GM12873 (cell line): ENCODE data around the gene ATG9B.

ENCODE experiments used
- TF ChIP-seq, protein P1 (sequence below): IDR thresholded peaks from 2 replicates; pipeline ENCODE4 v1.5.1; 2012; ENCODE audit warnings: low read depth, mild to moderate bottlenecking, moderate library complexity, low read length, control low read depth; ENCODE audit not compliant: insufficient read depth; ENCODE audit errors: missing control alignments

ATG9B gene

DNA sequence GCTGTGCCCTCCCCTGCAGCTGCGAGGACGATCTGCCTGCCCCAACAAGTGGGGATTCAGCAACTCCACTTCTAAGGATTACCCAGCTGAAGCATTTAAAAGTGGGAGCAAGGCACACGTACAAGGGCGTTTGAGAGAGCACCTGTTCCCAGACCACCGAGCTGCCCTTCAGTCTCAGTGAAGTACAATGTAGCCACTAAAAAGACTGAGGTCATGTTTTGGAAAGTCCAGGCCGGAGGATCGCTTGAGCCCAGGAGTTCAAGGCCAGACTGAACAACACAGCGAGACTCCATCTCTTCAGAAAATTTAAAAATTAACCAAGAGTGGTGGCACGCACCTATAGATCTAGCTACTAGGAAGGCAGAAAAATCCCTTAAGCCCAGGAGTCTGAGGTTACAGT is 18.7 kb downstream of the ATG9B start:
- TF ChIP-seq, protein P1, sequence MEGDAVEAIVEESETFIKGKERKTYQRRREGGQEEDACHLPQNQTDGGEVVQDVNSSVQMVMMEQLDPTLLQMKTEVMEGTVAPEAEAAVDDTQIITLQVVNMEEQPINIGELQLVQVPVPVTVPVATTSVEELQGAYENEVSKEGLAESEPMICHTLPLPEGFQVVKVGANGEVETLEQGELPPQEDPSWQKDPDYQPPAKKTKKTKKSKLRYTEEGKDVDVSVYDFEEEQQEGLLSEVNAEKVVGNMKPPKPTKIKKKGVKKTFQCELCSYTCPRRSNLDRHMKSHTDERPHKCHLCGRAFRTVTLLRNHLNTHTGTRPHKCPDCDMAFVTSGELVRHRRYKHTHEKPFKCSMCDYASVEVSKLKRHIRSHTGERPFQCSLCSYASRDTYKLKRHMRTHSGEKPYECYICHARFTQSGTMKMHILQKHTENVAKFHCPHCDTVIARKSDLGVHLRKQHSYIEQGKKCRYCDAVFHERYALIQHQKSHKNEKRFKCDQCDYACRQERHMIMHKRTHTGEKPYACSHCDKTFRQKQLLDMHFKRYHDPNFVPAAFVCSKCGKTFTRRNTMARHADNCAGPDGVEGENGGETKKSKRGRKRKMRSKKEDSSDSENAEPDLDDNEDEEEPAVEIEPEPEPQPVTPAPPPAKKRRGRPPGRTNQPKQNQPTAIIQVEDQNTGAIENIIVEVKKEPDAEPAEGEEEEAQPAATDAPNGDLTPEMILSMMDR: no peak

DNA sequence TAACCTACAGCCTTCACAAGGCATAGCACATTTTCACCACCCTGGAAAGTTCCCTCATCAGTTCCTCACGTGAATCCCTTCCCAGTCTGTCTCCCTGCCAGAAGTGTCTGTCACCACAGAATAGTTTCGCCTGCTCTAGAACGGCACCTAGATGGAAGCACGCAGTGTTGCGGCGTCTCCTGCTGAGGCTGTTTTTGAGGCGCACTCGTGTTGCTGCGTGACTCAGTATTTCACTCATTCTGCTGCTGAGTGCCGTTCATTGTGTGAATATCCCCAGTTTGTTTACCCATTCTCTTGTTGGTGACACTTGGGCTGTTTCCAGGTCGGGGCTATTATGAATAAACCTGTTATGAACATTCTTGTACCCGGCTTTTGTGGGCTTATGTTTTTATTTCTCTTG is 20.7 kb downstream of the ATG9B start:
- TF ChIP-seq, protein P1: no peak

DNA sequence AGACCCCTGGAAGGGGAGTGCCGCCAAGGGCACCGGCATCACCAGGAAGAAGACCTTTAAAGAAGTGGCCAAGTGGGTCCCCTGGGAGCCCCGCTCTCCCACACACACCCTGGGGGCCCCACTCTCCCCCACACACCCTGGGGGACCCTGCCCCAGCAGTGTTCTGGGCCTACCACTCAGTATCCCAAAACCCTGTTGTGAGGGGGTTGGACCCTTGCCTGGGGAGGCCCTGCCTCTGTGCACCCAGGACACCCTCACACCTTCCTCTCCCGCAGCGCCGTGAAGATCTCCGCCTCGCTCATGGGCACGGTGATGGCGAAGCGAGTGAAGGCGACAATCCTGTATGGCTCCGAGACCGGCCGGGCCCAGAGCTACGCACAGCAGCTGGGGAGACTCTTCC is 22.7 kb downstream of the ATG9B start:
- TF ChIP-seq, protein P1: no peak

DNA sequence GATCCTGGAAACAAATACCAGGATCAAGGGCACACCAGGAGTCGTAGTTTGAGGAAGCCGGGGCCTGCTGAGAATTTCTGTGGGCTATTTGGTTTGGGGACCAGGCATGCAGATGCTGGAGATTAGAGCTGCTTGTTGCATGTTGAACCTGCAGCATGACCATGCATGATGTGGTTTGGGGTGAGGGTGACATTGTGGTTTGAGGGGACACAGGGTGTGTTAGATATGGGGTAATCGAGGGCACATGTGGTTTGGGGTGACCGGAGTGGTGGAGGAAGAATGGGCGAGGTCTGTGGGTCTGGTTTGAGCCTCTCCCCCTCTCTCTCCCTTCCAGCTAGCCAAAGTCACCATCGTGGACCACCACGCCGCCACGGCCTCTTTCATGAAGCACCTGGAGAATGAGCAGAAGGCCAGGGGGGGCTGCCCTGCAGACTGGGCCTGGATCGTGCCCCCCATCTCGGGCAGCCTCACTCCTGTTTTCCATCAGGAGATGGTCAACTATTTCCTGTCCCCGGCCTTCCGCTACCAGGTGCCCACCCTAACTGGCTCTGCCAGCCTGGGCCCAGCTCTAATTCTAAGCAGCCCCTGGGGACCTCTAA is 23.3 kb downstream of the ATG9B start:
- TF ChIP-seq, protein P1: no peak

DNA sequence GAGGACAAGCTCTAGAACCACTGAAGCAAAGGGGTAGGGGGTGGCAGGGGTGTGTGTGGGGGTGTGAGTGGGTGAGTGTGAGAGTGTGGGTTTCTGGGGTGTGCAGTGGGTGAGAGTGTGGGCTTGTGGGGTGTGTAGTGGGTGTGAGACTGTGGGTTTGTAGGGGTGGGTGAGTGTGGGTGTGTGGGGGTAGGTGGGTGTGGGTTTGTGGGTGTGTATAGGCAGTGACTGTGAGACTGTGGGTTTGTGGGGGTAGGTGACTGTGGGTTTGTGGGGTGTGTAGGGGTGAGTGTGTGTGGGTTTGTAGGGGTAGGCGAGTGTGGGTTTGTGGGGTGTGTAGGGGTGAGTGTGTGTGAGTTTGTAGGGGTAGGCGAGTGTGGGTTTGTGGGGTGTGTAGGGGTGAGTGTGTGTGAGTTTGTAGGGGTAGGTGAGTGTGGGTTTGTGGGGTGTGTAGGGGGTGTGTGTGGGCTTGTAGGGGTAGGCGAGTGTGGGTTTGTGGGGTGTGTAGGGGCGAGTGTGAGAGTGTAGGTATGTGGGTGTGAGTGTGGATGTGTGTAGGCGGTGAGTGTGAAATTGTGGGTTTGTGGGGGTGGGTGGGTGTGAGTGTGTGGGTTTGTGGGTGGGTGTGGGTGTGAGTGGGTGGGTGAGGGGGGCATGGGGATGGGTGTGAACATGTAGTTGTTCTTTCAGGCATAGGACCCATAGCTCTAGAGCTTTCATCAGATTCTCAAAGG is 24.6 kb downstream of the ATG9B start:
- TF ChIP-seq, protein P1: no peak

DNA sequence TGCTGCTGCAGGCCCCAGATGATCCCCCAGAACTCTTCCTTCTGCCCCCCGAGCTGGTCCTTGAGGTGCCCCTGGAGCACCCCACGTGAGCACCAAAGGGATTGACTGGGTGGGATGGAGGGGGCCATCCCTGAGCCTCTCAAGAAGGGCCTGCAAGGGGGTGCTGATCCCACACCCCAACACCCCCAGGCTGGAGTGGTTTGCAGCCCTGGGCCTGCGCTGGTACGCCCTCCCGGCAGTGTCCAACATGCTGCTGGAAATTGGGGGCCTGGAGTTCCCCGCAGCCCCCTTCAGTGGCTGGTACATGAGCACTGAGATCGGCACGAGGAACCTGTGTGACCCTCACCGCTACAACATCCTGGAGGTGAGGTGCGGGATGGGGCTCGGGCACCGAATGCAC is 25.3 kb downstream of the ATG9B start:
- TF ChIP-seq, protein P1: no peak

DNA sequence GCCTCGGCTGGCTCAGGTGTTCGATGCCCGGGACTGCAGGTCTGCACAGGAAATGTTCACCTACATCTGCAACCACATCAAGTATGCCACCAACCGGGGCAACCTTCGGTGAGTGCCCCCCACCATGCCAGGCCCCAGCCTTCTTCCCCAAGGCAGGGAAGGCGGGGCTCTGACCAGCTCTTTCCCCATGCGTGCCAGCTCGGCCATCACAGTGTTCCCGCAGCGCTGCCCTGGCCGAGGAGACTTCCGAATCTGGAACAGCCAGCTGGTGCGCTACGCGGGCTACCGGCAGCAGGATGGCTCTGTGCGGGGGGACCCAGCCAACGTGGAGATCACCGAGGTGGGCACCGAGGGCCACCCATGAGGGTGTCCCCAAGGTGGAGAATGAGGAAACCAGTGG is 26.0 kb downstream of the ATG9B start:
- TF ChIP-seq, protein P1: no peak
